Prostate gland (tissue), 2 donors: ENCODE data around the gene USP13. TPM values are rescaled to one million over a fixed set of nuclear protein-coding genes. Genes with fewer than 3 reads are reported as not detected.
A peak's percentile ranks its signal among the peaks of the same experiment; 100 is the strongest.

Experiments
- DNase-seq: peaks from one replicate; pipeline ENCODE4 v3.0.0-alpha.2; 2019; ENCODE audit warnings: low spot score
- H3K27ac ChIP-seq, 2 donors: fragments of 200-600 bp; sonication (generic); 2 replicates each; pipeline ENCODE4 v1.5.1; 2017 to 2019
- H3K27me3 ChIP-seq: fragments of 200-600 bp; sonication (generic); replicated peaks from 2 replicates; pipeline ENCODE4 v1.5.1; 2019; ENCODE audit not compliant: insufficient read depth
- H3K36me3 ChIP-seq, 2 donors: fragments of 200-600 bp; sonication (generic); 1 replicate in 1 of 2; 2 replicates in 1 of 2; pipeline versions ENCODE4 v1.5.1 to v1.8.1; 2017 to 2019
- H3K4me1 ChIP-seq: fragments of 200-600 bp; sonication (generic); replicated peaks from 2 replicates; pipeline ENCODE4 v1.5.1; 2019
- H3K4me3 ChIP-seq, 2 donors: fragments of 200-600 bp; sonication (generic); 2 replicates each; pipeline ENCODE4 v1.5.1; 2017 to 2019
- H3K9me3 ChIP-seq: fragments of 200-600 bp; sonication (generic); 2 replicates; pipeline ENCODE4 v1.5.1; 2017
- POLR2A ChIP-seq: fragments of 450-650 bp; IDR thresholded peaks from one replicate; pipeline ENCODE4 v1.6.1; 2016; ENCODE audit warnings: antibody characterized with exemption, mild to moderate bottlenecking
- POLR2AphosphoS5 ChIP-seq: sonication (generic); formaldehyde crosslinking; IDR thresholded peaks from one replicate; pipeline ENCODE4 v1.6.1; 2017; ENCODE audit warnings: antibody characterized with exemption
- WGBS: methylation state at CpG from one replicate; pipeline ENCODE4 v1.1.5; 2018; 5-methylcytosine and 5-hydroxymethylcytosine counted together
- intact Hi-C: fragments of 100-400 bp; cut with DNase I; formaldehyde crosslinking; loops from one replicate; pipeline ENCODE4 v1.14.2; 2022
- total RNA-seq, 2 donors: library from RNA; depleted of rRNA; stranded (reverse); fragments of >200 nt; gene quantifications; one replicate each; pipeline ENCODE4 v1.1.0, GENCODE V29; 2016
- TF ChIP-seq, protein P1 (sequence below), 4 experiments: fragments of 200-600 bp in 2 of 4; fragments of 450-650 bp in 2 of 4; sonication (generic) in 2 of 4; IDR thresholded peaks; 1 replicate in 3 of 4; 2 replicates in 1 of 4; pipeline ENCODE4 v1.5.1; 2016 to 2019; ENCODE audit warnings: antibody characterized with exemption in 4 of 4, mild to moderate bottlenecking in 2 of 4, moderate library complexity in 2 of 4

USP13 gene
- 10 to 100 TPM; 11.7 to 52.6 TPM for total RNA-seq

- WGBS = under 1% methylated on average over 55 of the region's 56 CpGs
- peak within 1 kb of the TSS; percentile 88 to 89 for H3K27ac ChIP-seq
- intact Hi-C loops = no loop called here
Observed at GRCh38 chr3:179652447-179653095, at the start of gene USP13. Gene USP13 (plus strand): TSS chr3:179653040. CDS start chr3:179653226, 186 bp downstream.

GRCh38 chr3:179603321-179603720 is 49.5 kb upstream of the USP13 start:
- no peaks in the 10 kb centered on the region for H3K9me3 ChIP-seq
- H3K36me3 ChIP-seq = peaks cover 0 to 4% of the 10 kb centered on the region in 2 donors
- no peak for DNase-seq
- H3K27me3 ChIP-seq = no peaks in the 10 kb centered on the region
- H3K4me3 ChIP-seq = no peak overlapping the region
- TF ChIP-seq POLR2A = no peak
- no peak for TF ChIP-seq POLR2AphosphoS5
- TF ChIP-seq, protein P1, sequence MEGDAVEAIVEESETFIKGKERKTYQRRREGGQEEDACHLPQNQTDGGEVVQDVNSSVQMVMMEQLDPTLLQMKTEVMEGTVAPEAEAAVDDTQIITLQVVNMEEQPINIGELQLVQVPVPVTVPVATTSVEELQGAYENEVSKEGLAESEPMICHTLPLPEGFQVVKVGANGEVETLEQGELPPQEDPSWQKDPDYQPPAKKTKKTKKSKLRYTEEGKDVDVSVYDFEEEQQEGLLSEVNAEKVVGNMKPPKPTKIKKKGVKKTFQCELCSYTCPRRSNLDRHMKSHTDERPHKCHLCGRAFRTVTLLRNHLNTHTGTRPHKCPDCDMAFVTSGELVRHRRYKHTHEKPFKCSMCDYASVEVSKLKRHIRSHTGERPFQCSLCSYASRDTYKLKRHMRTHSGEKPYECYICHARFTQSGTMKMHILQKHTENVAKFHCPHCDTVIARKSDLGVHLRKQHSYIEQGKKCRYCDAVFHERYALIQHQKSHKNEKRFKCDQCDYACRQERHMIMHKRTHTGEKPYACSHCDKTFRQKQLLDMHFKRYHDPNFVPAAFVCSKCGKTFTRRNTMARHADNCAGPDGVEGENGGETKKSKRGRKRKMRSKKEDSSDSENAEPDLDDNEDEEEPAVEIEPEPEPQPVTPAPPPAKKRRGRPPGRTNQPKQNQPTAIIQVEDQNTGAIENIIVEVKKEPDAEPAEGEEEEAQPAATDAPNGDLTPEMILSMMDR (IDR thresholded peaks at IDR 0.05) = no peak
- 86% methylated on average over 4 of the region's 4 CpGs for WGBS
- intact Hi-C loops = no loop called here
- H3K4me1 ChIP-seq = no peaks in the 10 kb centered on the region
- H3K27ac ChIP-seq = no peak overlapping the region

More at GRCh38 chr3:179652447-179653095, at the start of gene USP13:
- no peaks in the 10 kb centered on the region for H3K36me3 ChIP-seq
- no peaks in the 10 kb centered on the region for H3K4me1 ChIP-seq
- peak within 1 kb of the TSS; percentile 76 to 80 for H3K4me3 ChIP-seq
- no peaks in the 10 kb centered on the region for H3K9me3 ChIP-seq
- DNase-seq = peak; percentile 47
- no peaks in the 10 kb centered on the region for H3K27me3 ChIP-seq
- TF ChIP-seq POLR2AphosphoS5 (no peak), POLR2A (no peak)
- TF ChIP-seq, protein P1 (IDR thresholded peaks at IDR 0.05) = no peak

DNA sequence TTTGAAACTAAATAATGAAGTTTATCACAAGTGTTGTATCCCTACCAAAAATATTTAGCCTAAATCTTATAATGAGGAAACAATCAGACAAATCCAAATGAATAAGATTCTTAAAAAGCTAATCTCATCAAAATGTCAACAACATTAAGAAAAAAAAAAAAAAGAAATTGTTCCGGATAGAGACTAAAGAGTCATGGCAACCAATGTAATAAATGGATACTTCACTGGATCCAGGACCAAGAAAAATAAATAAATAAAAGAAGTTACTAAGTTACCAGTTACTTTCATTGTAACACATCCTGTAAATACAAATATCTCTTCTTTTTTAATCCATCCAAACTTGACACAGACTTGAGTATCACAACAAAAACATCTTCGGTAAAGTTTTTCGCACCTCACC is 49.0 kb upstream of the USP13 start:
- H3K4me3 ChIP-seq = peak overlapping the region; percentile 47 to 58
- no peaks in the 10 kb centered on the region for H3K27me3 ChIP-seq
- WGBS = 2% methylated on average over 3 of the region's 3 CpGs
- TF ChIP-seq POLR2AphosphoS5 (no peak), POLR2A (no peak)
- TF ChIP-seq, protein P1 (IDR thresholded peaks at IDR 0.05) = no peak
- H3K27ac ChIP-seq = peak overlapping the region; percentile 81 to 83
- no peaks in the 10 kb centered on the region for H3K9me3 ChIP-seq
- peaks cover 0 to 4% of the 10 kb centered on the region in 2 donors for H3K36me3 ChIP-seq
- no peak for DNase-seq
- H3K4me1 ChIP-seq = no peaks in the 10 kb centered on the region
- intact Hi-C loops = no loop called here

GRCh38 chr3:179604321-179605078 is 48.3 kb upstream of the USP13 start, which contains the start of the genes MRPL47 and NDUFB5:
Gene MRPL47 (minus strand): TSS chr3:179604638. CDS start chr3:179604624, 14 bp downstream.
Gene NDUFB5 (plus strand): TSS chr3:179604794. CDS start chr3:179604816, 22 bp downstream.
- peak; percentile 56 for TF ChIP-seq POLR2A
- TF ChIP-seq, protein P1 (IDR thresholded peaks at IDR 0.05) = no peak
- peak; percentile 97 for TF ChIP-seq POLR2AphosphoS5
- peak within 1 kb of the TSS; percentile 81 to 83 for H3K27ac ChIP-seq
- H3K4me1 ChIP-seq = no peaks in the 10 kb centered on the region
- WGBS = under 1% methylated on average over 45 of the region's 45 CpGs
- intact Hi-C loops = loop anchor here (5.0 kb wide), 1 partner anchor 42 kb away; the partner anchor contains the start of gene ACTL6A
- DNase-seq = peak; percentile 96
- H3K4me3 ChIP-seq = peak within 1 kb of the TSS; percentile 47 to 58
- no peaks in the 10 kb centered on the region for H3K9me3 ChIP-seq
- no peaks in the 10 kb centered on the region for H3K27me3 ChIP-seq
- H3K36me3 ChIP-seq = peaks cover 0 to 4% of the 10 kb centered on the region in 2 donors
